Gastroesophageal sphincter (tissue), 4 donors: ENCODE results near the gene ADCY9. TPM values are rescaled to one million over a fixed set of nuclear protein-coding genes. Genes with fewer than 3 reads are reported as not detected.

Experiments
- ATAC-seq: fragments of 150-250 bp; one replicate; pipeline ENCODE4 v1.9.1; 2016; ENCODE audit warnings: mild to moderate bottlenecking, moderate library complexity
- H3K27ac ChIP-seq, 4 donors: fragments of 200-600 bp; sonication (generic) in 3 of 4; 1 replicate in 3 of 4; 2 replicates in 1 of 4; pipeline ENCODE4 v1.5.1; 2016 to 2019
- H3K27me3 ChIP-seq: fragments of 200-600 bp; sonication (generic); one replicate; pipeline ENCODE4 v1.5.1; 2019
- H3K36me3 ChIP-seq, 2 donors: fragments of 200-600 bp; sonication (generic); one replicate each; pipeline ENCODE4 v1.5.1; 2019; ENCODE audit warnings: control low read depth in 1 of 2
- H3K4me1 ChIP-seq, 3 donors: fragments of 200-600 bp; sonication (generic); 1 replicate in 2 of 3; 2 replicates in 1 of 3; pipeline ENCODE4 v1.5.1; 2016 to 2019; ENCODE audit warnings: control low read depth in 2 of 3
- H3K4me3 ChIP-seq, 2 donors: fragments of 200-600 bp; sonication (generic); one replicate each; pipeline ENCODE4 v1.5.1; 2019; ENCODE audit warnings: mild to moderate bottlenecking in 1 of 2, moderate library complexity in 1 of 2
- H3K9me3 ChIP-seq, 3 donors: fragments of 200-600 bp; sonication (generic); one replicate each; pipeline ENCODE4 v1.5.1; 2017 to 2019; ENCODE audit warnings: control low read depth in 2 of 3
- CTCF ChIP-seq, 4 experiments: fragments of 200-600 bp in 2 of 4; fragments of 450-650 bp in 2 of 4; sonication (generic) in 1 of 4; IDR thresholded peaks; one replicate each; pipeline ENCODE4 v1.5.1; 2017 to 2019; ENCODE audit warnings: antibody characterized with exemption in 4 of 4, mild to moderate bottlenecking in 2 of 4, moderate library complexity in 2 of 4
- EP300 ChIP-seq: sonication (generic); formaldehyde crosslinking; IDR thresholded peaks from one replicate; pipeline ENCODE4 v1.6.1; 2017; ENCODE audit warnings: antibody characterized with exemption, mild to moderate bottlenecking
- POLR2A ChIP-seq, 2 donors: fragments of 450-650 bp; IDR thresholded peaks; one replicate each; pipeline ENCODE4 v1.6.1; 2017; ENCODE audit warnings: antibody characterized with exemption in 2 of 2, mild to moderate bottlenecking in 2 of 2, moderate library complexity in 1 of 2
- POLR2AphosphoS5 ChIP-seq: sonication (generic); formaldehyde crosslinking; IDR thresholded peaks from one replicate; pipeline ENCODE4 v1.6.1; 2017; ENCODE audit warnings: antibody characterized with exemption
- WGBS, 2 donors: methylation state at CpG; one replicate each; pipeline ENCODE4 v1.1.5; 2018; ENCODE audit warnings: low coverage in 1 of 2; 5-methylcytosine and 5-hydroxymethylcytosine counted together
- total RNA-seq, 4 donors: library from RNA; depleted of rRNA; stranded (reverse); fragments of >200 nt; gene quantifications; one replicate each; pipeline ENCODE4 v1.1.0, GENCODE V29; 2016

The ADCY9 gene
- total RNA-seq, 4 donors from 2014 or later = 33.0 to 83.5 (median 43.4) TPM

DNA sequence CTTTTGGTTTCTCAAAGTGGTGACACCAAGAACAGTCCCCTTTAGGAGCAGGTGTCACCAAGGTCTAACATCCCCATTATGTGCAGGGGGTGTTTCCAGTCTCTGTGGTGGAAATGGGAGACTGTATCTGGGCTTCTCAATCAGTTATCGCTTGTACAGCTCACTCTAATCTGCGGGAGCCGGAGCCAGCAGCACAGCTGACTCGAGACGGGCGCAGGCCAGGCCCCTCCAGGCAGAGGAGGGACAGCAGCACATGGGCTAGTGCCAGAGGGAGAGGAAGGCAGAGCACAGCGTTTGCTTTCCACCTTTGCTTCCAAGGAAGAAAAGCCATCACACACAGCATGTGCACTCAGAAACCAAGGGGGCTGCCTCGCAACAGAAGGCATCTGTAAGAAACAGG, 144.5 kb downstream of the ADCY9 start:
- no peaks in the 10 kb centered on the region for H3K27me3 ChIP-seq
- ATAC-seq = no peak
- H3K4me1 ChIP-seq = no peaks in the 10 kb centered on the region
- TF ChIP-seq POLR2A (IDR thresholded peaks at IDR 0.05) (no peak), POLR2AphosphoS5 (no peak)
- peaks cover 0 to 67% of the 10 kb centered on the region in 2 donors for H3K36me3 ChIP-seq
- H3K4me3 ChIP-seq = no peak overlapping the region
- H3K27ac ChIP-seq = no peak overlapping the region
- WGBS, 2 donors = 70 to 100% methylated on average over 1 to 2 of the region's 8 CpGs
- H3K9me3 ChIP-seq = no peaks in the 10 kb centered on the region

DNA sequence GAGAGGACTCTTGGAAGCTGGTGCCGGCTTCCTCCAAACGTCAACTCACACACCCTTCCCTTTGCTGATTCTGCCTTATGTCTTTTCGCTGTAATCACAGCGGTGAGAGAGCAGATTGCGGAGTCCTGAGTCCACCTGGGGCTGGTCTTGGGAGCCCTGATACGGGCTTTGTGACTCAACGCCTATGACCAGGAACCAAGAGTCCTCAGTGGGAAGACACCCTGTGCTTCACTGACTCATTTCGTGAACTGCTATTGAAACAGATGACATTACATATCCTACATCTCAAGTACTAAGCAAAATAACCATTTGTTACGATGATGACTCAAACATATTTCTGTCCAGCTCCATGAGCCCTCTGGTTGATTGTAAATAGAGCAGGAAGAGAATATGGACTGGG, 145.0 kb downstream of the ADCY9 start:
- H3K27ac ChIP-seq = no peak overlapping the region
- H3K36me3 ChIP-seq = peaks cover 0 to 67% of the 10 kb centered on the region in 2 donors
- H3K9me3 ChIP-seq = no peaks in the 10 kb centered on the region
- H3K4me3 ChIP-seq = no peak overlapping the region
- no peak for ATAC-seq
- no peaks in the 10 kb centered on the region for H3K27me3 ChIP-seq
- no peak for TF ChIP-seq POLR2A (IDR thresholded peaks at IDR 0.05)
- TF ChIP-seq EP300 = no peak
- TF ChIP-seq POLR2AphosphoS5 = no peak
- no peak for TF ChIP-seq CTCF (IDR thresholded peaks at IDR 0.05)
- no peaks in the 10 kb centered on the region for H3K4me1 ChIP-seq
- WGBS, 2 donors = 79 to 81% methylated on average over 2 to 5 of the region's 9 CpGs

DNA sequence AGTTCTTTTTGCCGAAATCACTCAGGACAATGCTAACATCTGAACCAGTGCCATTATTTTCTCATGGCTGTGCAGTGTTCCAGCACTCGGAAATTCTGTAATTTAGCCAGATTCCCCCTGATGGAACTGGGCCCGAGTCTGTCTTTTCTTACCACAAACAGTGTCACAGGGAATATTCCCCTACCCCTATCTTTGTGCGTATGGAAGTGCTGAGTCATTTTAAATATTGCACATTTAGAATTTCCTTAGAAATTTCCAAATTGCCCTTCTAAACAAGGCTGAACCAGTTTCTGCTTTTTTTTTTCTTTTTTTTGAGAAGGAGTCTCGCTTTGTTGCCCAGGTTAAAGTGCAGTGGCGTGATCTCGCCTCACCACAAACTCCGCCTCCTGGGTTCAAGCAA, 147.7 kb downstream of the ADCY9 start:
- Histone ChIP-seq H3K27ac (no peak overlapping the region), H3K27me3 (no peaks in the 10 kb centered on the region), H3K4me3 (no peak overlapping the region), H3K36me3 (peaks cover 0 to 57% of the 10 kb centered on the region in 2 donors), H3K9me3 (no peaks in the 10 kb centered on the region), H3K4me1 (peaks cover 0 to under 1% (median 0%) of the 10 kb centered on the region in 3 donors)
- 80 to 90% methylated on average over 2 to 6 of the region's 8 CpGs for WGBS, 2 donors
- no peak for ATAC-seq
- no peak for TF ChIP-seq POLR2AphosphoS5
- TF ChIP-seq EP300 = no peak
- no peak for TF ChIP-seq CTCF (IDR thresholded peaks at IDR 0.05)
- TF ChIP-seq POLR2A (IDR thresholded peaks at IDR 0.05) = no peak

GRCh38 chr16:3966681-3967080, 149.6 kb downstream of the ADCY9 start:
- Histone ChIP-seq H3K27ac (no peak overlapping the region), H3K4me1 (peaks cover 0 to 7% (median 0%) of the 10 kb centered on the region in 3 donors), H3K9me3 (no peaks in the 10 kb centered on the region), H3K4me3 (no peak overlapping the region), H3K27me3 (no peaks in the 10 kb centered on the region), H3K36me3 (peaks cover 0 to 45% of the 10 kb centered on the region in 2 donors)
- no peak for ATAC-seq
- 98% methylated on average over 18 of the region's 24 CpGs; no CpG with 5 or more reads in 1 of the 2 donors for WGBS, 2 donors
- TF ChIP-seq POLR2A (IDR thresholded peaks at IDR 0.05) (no peak), CTCF (IDR thresholded peaks at IDR 0.05) (no peak), POLR2AphosphoS5 (no peak), EP300 (no peak)

DNA sequence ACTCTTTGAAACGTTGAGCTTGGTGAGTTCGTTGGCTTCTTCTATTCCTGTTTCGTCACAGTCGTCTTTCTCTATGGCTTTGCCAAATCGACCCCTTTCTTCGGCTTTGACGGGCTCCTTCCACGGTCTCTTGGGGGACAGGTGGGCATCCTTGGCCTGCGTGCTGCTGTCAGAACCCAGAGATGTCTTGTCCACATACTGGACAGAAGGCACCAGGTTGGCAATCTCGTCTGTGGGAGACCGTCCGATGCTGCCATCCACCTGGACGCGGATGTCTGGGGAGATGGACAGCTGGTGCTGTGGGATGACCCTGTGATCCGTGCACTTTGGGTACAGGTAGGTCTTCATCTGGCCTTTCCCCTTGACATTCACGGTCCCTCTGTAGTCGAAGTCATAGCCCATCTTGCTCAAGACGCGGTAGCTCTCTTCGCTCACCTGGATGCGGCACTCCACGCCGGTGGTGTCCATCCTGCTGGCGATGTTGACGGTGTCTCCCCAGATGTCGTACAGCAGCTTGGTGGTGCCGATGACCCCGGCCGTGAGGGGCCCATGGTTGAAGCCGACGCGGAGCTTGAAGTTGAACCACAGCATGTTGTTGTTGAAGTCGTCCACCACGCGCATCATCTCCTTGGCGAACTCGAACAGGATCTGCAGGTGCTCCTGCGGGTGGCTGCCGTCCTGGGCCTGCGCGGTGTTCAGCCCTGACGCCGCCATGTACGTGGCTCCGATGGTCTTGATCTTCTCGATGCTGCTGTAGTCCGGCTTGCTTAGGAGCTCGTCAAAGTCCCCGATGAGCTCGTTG, 150.3 kb downstream of the ADCY9 start:
- Histone ChIP-seq H3K4me3 (no peak overlapping the region), H3K4me1 (peaks cover 0 to 14% (median 4%) of the 10 kb centered on the region in 3 donors), H3K27ac (no peak overlapping the region), H3K9me3 (no peaks in the 10 kb centered on the region), H3K27me3 (no peaks in the 10 kb centered on the region), H3K36me3 (peaks cover 0 to 38% of the 10 kb centered on the region in 2 donors)
- ATAC-seq = no peak
- 89 to 93% methylated on average over 5 to 14 of the region's 50 CpGs for WGBS, 2 donors
- TF ChIP-seq POLR2A (IDR thresholded peaks at IDR 0.05) = no peak
- TF ChIP-seq POLR2AphosphoS5 = no peak
- TF ChIP-seq CTCF (IDR thresholded peaks at IDR 0.05) = no peak
- TF ChIP-seq EP300 = no peak
